K562 (cell line): ENCODE data around the gene ACER3. TPM values are rescaled to one million over a fixed set of nuclear protein-coding genes. Genes with fewer than 3 reads are reported as not detected.

ENCODE experiments used
- ATAC-seq: fragments of 200-7000 bp; cut with Tn5 transposase; 3 replicates; pipeline ENCODE4 v1.9.1; 2020; ENCODE audit warnings: moderate library complexity
- BruUV-seq: library from RNA; stranded (reverse); fragments of 400-500 nt; replicated peaks from 2 replicates; lab custom pipeline; 2021; lab: Mats Ljungman, UMichigan
- CTCF ChIA-PET: fragments of 300-600 bp; formaldehyde crosslinking; extraction: SDS; loops from one replicate; lab custom pipeline; 2021; ENCODE audit warnings: low intra/inter-chr PET ratio; lab: Yijun Ruan, JAX
- POLR2A ChIA-PET: fragments of 300-600, 350-650 bp; sonication (Branson Sonifier 250); formaldehyde crosslinking; extraction: SDS; loops from one replicate; lab custom pipeline; 2021; ENCODE audit warnings: antibody characterized with exemption, inconsistent platforms; lab: Yijun Ruan, JAX
- DNase-seq, 4 experiments: peaks; one replicate each; pipeline versions ENCODE4 v3.0.0 to v3.0.0-alpha.2; 2011 to 2018; ENCODE audit warnings: low spot score in 3 of 4, mixed read lengths in 3 of 4; ENCODE audit errors: extremely low read depth in 1 of 4
- FAIRE-seq: peaks from 2 replicates; lab custom pipeline; 2011; peaks lifted over from hg19 to GRCh38; lab: Jason Lieb, UNC
- H2AFZ ChIP-seq: 2 replicates; pipeline ENCODE4 v1.6.0; 2011; ENCODE audit warnings: low read depth, low read length, control low read depth, inconsistent platforms
- H3K27ac ChIP-seq: fragments of 200-600 bp; 3 replicates; pipeline ENCODE4 v1.8.0; 2011; ENCODE audit warnings: low read depth, mild to moderate bottlenecking, control low read depth, inconsistent platforms, low read length, moderate library complexity, mixed read lengths; ENCODE audit errors: extremely low read depth
- H3K27me3 ChIP-seq, 2 experiments: fragments of 300-600 bp in 1 of 2; 2 replicates in 1 of 2; 3 replicates in 1 of 2; pipeline versions ENCODE4 v1.6.0 to v1.8.0; 2011; ENCODE audit warnings: inconsistent platforms in 2 of 2, low read length in 2 of 2, mild to moderate bottlenecking in 1 of 2, mixed read lengths in 1 of 2, moderate library complexity in 1 of 2; ENCODE audit not compliant: control insufficient read depth in 2 of 2, insufficient read depth in 2 of 2
- H3K36me3 ChIP-seq: fragments of 300-600 bp; 3 replicates; pipeline ENCODE4 v1.8.0; 2011; ENCODE audit warnings: mild to moderate bottlenecking, low read length, inconsistent platforms; ENCODE audit not compliant: control insufficient read depth, insufficient read depth
- H3K4me1 ChIP-seq, 2 experiments: fragments of 200-600 bp in 1 of 2; replicated peaks in 1 of 2; 2 replicates in 1 of 2; 3 replicates in 1 of 2; pipeline versions ENCODE4 v1.5.1 to v1.8.0; 2011; ENCODE audit warnings: inconsistent platforms in 2 of 2, low read length in 2 of 2, mild to moderate bottlenecking in 1 of 2, mixed read lengths in 1 of 2, moderate library complexity in 1 of 2; ENCODE audit not compliant: control insufficient read depth in 2 of 2, insufficient read depth in 2 of 2
- H3K4me2 ChIP-seq: 2 replicates; pipeline ENCODE4 v1.6.1; 2011; ENCODE audit warnings: low read length, control low read depth, inconsistent platforms, mixed read lengths; ENCODE audit not compliant: insufficient read depth
- H3K4me3 ChIP-seq: fragments of 200-600 bp; sonication (generic), shearing (Covaris generic); 2 replicates; pipeline ENCODE4 v1.5.1; 2016; ENCODE audit warnings: control low read depth, inconsistent platforms
- H3K79me2 ChIP-seq: fragments of 200-600 bp; 3 replicates; pipeline ENCODE4 v1.8.0; 2011; ENCODE audit warnings: low read length, inconsistent platforms; ENCODE audit not compliant: control insufficient read depth, insufficient read depth
- H3K9ac ChIP-seq, 2 experiments: 2 replicates each; pipeline versions ENCODE4 v1.6.0 to v1.6.1; 2011; ENCODE audit warnings: low read depth in 2 of 2, low read length in 2 of 2, control low read depth in 1 of 2, inconsistent platforms in 1 of 2, mild to moderate bottlenecking in 1 of 2, mixed read lengths in 1 of 2; ENCODE audit not compliant: insufficient read depth in 1 of 2
- H3K9me1 ChIP-seq: one replicate; pipeline ENCODE4 v1.6.0; 2011; ENCODE audit warnings: inconsistent platforms, mild to moderate bottlenecking, low read length, moderate library complexity; ENCODE audit not compliant: control insufficient read depth, insufficient read depth
- H3K9me3 ChIP-seq: replicated peaks from 2 replicates; pipeline ENCODE4 v1.5.1; 2011; ENCODE audit warnings: low read depth, low read length, inconsistent platforms; ENCODE audit not compliant: control insufficient read depth, insufficient read depth
- H4K20me1 ChIP-seq: replicated peaks from 2 replicates; pipeline ENCODE4 v1.6.1; 2011; ENCODE audit warnings: low read length, inconsistent platforms, mixed read lengths; ENCODE audit not compliant: control insufficient read depth, insufficient read depth
- CC2D1A ChIP-seq: fragments of 450-650 bp; IDR thresholded peaks from 2 replicates; pipeline ENCODE4 v1.6.1; 2017; ENCODE audit warnings: mild to moderate bottlenecking
- CCNT2 ChIP-seq: IDR thresholded peaks from 2 replicates; pipeline ENCODE4 v1.6.1; 2011; ENCODE audit warnings: borderline replicate concordance, low read depth, mild to moderate bottlenecking, moderate library complexity, mixed read lengths, low read length; ENCODE audit not compliant: insufficient read length; ENCODE audit errors: extremely low read depth
- ERF ChIP-seq: fragments of 450-650 bp; formaldehyde crosslinking; IDR thresholded peaks from 2 replicates; pipeline ENCODE4 v1.4.0; 2020; ENCODE audit warnings: mild to moderate bottlenecking, mixed read lengths
- GTF2A2 ChIP-seq: IDR thresholded peaks from 2 replicates; pipeline ENCODE4 v1.6.1; 2016; ENCODE audit warnings: mild to moderate bottlenecking, missing genetic modification characterization, missing compliant biosample characterization
- PHB2 ChIP-seq: fragments of 450-650 bp; IDR thresholded peaks from 2 replicates; pipeline ENCODE4 v1.6.1; 2017; ENCODE audit warnings: low read depth
- POLR2AphosphoS2 ChIP-seq: IDR thresholded peaks from 2 replicates; pipeline ENCODE4 v1.6.1; 2012; ENCODE audit warnings: low read length, improper control_type of control experiment
- ZNF134 ChIP-seq: fragments of 250-450 bp; sonication (Bioruptor Pico); conservative IDR thresholded peaks from 2 replicates; pipeline ENCODE4 v1.4.0; 2020
- ZNF253 ChIP-seq: fragments of 250-450 bp; sonication (Bioruptor Pico); conservative IDR thresholded peaks from 2 replicates; pipeline ENCODE4 v1.6.1; 2021; ENCODE audit warnings: mild to moderate bottlenecking
- ZNF347 ChIP-seq: fragments of 450-650 bp; formaldehyde crosslinking; IDR thresholded peaks from 2 replicates; pipeline ENCODE4 v1.4.0; 2020; ENCODE audit warnings: low read depth, mild to moderate bottlenecking, moderate library complexity
- WGBS: fragments of 100-300 bp; shearing (Covaris generic); methylation state at CpG from one replicate; pipeline ENCODE4 v1.1.6; 2016; ENCODE audit warnings: low coverage, mixed read lengths; ENCODE audit not compliant: insufficient coverage; ENCODE audit errors: missing lambda C conversion rate; 5-methylcytosine and 5-hydroxymethylcytosine counted together
- in situ Hi-C: fragments of 300-500 bp; cut with MboI; formaldehyde crosslinking; loops from 4 replicates; pipeline ENCODE4 v1.15.0; 2018; ENCODE audit warnings: inconsistent platforms, mixed read lengths
- intact Hi-C: fragments of 100-400 bp; cut with micrococcal nuclease; formaldehyde crosslinking; loops from 2 replicates; pipeline ENCODE4 v1.14.2; 2022
- polyA plus RNA-seq, 8 experiments: library from polyadenylated mRNA; depleted of rRNA in 4 of 8; stranded (reverse) in 5 of 8; unstranded in 3 of 8; fragments of >200 nt; fragmentation: Nextera tagmentation in 2 of 8; fragmentation: Illumina TruSeq in 1 of 8; extraction: Ambion mirVana in 2 of 8; extraction: Trizol in 1 of 8; gene quantifications; 2 replicates each; pipeline versions ENCODE4 v1.2.1 to v1.2.3, GENCODE V29; 2011 to 2014; ENCODE audit warnings: inconsistent platforms in 1 of 8, missing spikeins in 1 of 8
- total RNA-seq, 7 experiments: library from RNA; depleted of rRNA in 6 of 7; stranded (reverse); fragments of >200 nt in 6 of 7; fragmentation: Illumina TruSeq in 2 of 7; extraction: Trizol in 2 of 7; gene quantifications; 2 replicates each; pipeline versions ENCODE4 v1.2.1 to v1.2.3, GENCODE V29; 2011 to 2021; ENCODE audit warnings: low replicate concordance in 1 of 7
- TF ChIP-seq, protein P1 (sequence below): fragments of 250-450 bp; sonication (Bioruptor Pico); IDR thresholded peaks from 2 replicates; pipeline ENCODE4 v1.9.0; 2021; ENCODE audit warnings: mild to moderate bottlenecking, inconsistent platforms
- TF ChIP-seq, protein P2 (sequence below): fragments of 250-450 bp; sonication (Bioruptor Pico); IDR thresholded peaks from 2 replicates; pipeline ENCODE4 v1.4.0; 2020; ENCODE audit warnings: mild to moderate bottlenecking, moderate library complexity, borderline replicate concordance
- TF ChIP-seq, protein P3 (sequence below): fragments of 250-450 bp; sonication (Bioruptor Pico); IDR thresholded peaks from 2 replicates; pipeline ENCODE4 v1.4.0; 2020; ENCODE audit warnings: borderline replicate concordance
- TF ChIP-seq, protein P4 (sequence below): IDR thresholded peaks from 2 replicates; pipeline ENCODE4 v1.6.1; 2014; ENCODE audit warnings: antibody characterized with exemption

Gene ACER3
- total and polyA plus RNA-seq, 9 of the 15 experiments (the other 6 are each of a cell fraction or from before 2014, with no cell fraction given), result 2.0 to 23.8 (median 9.5) TPM

DNA sequence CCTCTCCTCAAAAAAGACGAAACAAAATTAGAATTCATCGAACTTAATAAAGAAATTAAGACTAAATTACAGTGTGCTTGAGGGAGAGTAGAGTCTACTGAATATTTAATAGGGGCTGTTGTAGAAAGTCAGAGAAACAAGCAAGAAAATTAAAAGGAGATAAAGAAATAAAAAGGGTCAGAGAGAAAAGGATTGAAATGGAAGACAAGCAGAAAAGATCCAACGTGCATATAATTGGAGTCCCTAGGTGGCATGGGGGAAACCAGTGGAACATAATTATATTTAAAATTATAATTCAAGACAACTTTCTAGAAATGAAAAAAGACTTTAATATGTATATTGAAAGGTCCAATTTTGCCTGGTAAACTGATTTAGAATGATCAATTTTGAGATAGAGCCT lies 74.3 kb downstream of the ACER3 start:
- POLR2A ChIA-PET, result no interaction called here
- 90% methylated on average over 3 of the region's 3 CpGs for WGBS
- CTCF ChIA-PET, result no interaction called here
- no peaks in the 10 kb centered on the region for H3K36me3 ChIP-seq
- no peak overlapping the region for H3K9ac ChIP-seq
- H4K20me1 ChIP-seq, result no peaks in the 10 kb centered on the region
- BruUV-seq, result no TSS peak
- no peaks in the 10 kb centered on the region for H3K4me1 ChIP-seq
- H2AFZ ChIP-seq, result no peak overlapping the region
- in situ Hi-C loops (no loop called here), intact Hi-C loops (no loop called here)
- no peak for FAIRE-seq
- no peak overlapping the region for H3K4me3 ChIP-seq
- no peak overlapping the region for H3K4me2 ChIP-seq
- no peaks in the 10 kb centered on the region for H3K79me2 ChIP-seq
- H3K9me1 ChIP-seq, result no peaks in the 10 kb centered on the region
- no peak overlapping the region for H3K27ac ChIP-seq
- ATAC-seq, result no peak
- H3K9me3 ChIP-seq, result no peaks in the 10 kb centered on the region
- DNase-seq, result no peak
- H3K27me3 ChIP-seq, result no peaks in the 10 kb centered on the region
- no peak for TF ChIP-seq GTF2A2 (tag)
- TF ChIP-seq, protein P1, sequence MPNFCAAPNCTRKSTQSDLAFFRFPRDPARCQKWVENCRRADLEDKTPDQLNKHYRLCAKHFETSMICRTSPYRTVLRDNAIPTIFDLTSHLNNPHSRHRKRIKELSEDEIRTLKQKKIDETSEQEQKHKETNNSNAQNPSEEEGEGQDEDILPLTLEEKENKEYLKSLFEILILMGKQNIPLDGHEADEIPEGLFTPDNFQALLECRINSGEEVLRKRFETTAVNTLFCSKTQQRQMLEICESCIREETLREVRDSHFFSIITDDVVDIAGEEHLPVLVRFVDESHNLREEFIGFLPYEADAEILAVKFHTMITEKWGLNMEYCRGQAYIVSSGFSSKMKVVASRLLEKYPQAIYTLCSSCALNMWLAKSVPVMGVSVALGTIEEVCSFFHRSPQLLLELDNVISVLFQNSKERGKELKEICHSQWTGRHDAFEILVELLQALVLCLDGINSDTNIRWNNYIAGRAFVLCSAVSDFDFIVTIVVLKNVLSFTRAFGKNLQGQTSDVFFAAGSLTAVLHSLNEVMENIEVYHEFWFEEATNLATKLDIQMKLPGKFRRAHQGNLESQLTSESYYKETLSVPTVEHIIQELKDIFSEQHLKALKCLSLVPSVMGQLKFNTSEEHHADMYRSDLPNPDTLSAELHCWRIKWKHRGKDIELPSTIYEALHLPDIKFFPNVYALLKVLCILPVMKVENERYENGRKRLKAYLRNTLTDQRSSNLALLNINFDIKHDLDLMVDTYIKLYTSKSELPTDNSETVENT (CRISPR knock-in tag), result no peak
- TF ChIP-seq, protein P2, sequence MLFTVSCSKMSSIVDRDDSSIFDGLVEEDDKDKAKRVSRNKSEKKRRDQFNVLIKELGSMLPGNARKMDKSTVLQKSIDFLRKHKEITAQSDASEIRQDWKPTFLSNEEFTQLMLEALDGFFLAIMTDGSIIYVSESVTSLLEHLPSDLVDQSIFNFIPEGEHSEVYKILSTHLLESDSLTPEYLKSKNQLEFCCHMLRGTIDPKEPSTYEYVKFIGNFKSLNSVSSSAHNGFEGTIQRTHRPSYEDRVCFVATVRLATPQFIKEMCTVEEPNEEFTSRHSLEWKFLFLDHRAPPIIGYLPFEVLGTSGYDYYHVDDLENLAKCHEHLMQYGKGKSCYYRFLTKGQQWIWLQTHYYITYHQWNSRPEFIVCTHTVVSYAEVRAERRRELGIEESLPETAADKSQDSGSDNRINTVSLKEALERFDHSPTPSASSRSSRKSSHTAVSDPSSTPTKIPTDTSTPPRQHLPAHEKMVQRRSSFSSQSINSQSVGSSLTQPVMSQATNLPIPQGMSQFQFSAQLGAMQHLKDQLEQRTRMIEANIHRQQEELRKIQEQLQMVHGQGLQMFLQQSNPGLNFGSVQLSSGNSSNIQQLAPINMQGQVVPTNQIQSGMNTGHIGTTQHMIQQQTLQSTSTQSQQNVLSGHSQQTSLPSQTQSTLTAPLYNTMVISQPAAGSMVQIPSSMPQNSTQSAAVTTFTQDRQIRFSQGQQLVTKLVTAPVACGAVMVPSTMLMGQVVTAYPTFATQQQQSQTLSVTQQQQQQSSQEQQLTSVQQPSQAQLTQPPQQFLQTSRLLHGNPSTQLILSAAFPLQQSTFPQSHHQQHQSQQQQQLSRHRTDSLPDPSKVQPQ (CRISPR knock-in tag), result no peak
- TF ChIP-seq, protein P3, sequence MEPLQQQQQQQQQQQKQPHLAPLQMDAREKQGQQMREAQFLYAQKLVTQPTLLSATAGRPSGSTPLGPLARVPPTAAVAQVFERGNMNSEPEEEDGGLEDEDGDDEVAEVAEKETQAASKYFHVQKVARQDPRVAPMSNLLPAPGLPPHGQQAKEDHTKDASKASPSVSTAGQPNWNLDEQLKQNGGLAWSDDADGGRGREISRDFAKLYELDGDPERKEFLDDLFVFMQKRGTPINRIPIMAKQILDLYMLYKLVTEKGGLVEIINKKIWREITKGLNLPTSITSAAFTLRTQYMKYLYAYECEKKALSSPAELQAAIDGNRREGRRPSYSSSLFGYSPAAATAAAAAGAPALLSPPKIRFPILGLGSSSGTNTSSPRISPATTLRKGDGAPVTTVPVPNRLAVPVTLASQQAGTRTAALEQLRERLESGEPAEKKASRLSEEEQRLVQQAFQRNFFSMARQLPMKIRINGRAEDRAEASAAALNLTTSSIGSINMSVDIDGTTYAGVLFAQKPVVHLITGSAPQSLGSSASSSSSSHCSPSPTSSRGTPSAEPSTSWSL (CRISPR knock-in tag), result no peak
- TF ChIP-seq ZNF347, result no peak
- no peak for TF ChIP-seq ZNF253 (CRISPR knock-in tag)
- TF ChIP-seq ZNF134 (CRISPR knock-in tag), result no peak
- no peak for TF ChIP-seq ERF (CRISPR knock-in tag)
- TF ChIP-seq CC2D1A, result no peak
- no peak for TF ChIP-seq POLR2AphosphoS2
- TF ChIP-seq, protein P4, sequence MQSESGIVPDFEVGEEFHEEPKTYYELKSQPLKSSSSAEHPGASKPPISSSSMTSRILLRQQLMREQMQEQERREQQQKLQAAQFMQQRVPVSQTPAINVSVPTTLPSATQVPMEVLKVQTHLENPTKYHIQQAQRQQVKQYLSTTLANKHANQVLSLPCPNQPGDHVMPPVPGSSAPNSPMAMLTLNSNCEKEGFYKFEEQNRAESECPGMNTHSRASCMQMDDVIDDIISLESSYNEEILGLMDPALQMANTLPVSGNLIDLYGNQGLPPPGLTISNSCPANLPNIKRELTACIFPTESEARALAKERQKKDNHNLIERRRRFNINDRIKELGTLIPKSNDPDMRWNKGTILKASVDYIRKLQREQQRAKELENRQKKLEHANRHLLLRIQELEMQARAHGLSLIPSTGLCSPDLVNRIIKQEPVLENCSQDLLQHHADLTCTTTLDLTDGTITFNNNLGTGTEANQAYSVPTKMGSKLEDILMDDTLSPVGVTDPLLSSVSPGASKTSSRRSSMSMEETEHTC, result no peak
- TF ChIP-seq CCNT2, result no peak
- no peak for TF ChIP-seq PHB2
